ENCODE measurements around the gene TMEM143. TPM values are rescaled to one million over a fixed set of nuclear protein-coding genes. Genes with fewer than 3 reads are reported as not detected.

TMEM143 gene
- total RNA-seq (2021) (24.8 and 31.3 TPM in 2 replicates), Bru-seq, nascent RNA (percentile 53 among the genes with signal in this experiment), BruChase-seq, experiment 1, labeled RNA remaining after a 2-hour chase (percentile 53 among the genes with signal in this experiment), BruChase-seq, experiment 2, labeled RNA remaining after a 6-hour chase (percentile 55 among the genes with signal in this experiment)
- long read RNA-seq, transcript TMEM143-201 (8 exons, 2,560 nt), result major isoform, 20 of 46 reads
- long read RNA-seq, transcript TMEM143-203 (7 exons, 2,272 nt), result minor isoform, 5 of 46 reads
- long read RNA-seq, partial matches to known transcripts, result 6 of 46 reads
- long read RNA-seq, other reads (novel, unspliced or antisense), result 14 of 46 reads

DNA sequence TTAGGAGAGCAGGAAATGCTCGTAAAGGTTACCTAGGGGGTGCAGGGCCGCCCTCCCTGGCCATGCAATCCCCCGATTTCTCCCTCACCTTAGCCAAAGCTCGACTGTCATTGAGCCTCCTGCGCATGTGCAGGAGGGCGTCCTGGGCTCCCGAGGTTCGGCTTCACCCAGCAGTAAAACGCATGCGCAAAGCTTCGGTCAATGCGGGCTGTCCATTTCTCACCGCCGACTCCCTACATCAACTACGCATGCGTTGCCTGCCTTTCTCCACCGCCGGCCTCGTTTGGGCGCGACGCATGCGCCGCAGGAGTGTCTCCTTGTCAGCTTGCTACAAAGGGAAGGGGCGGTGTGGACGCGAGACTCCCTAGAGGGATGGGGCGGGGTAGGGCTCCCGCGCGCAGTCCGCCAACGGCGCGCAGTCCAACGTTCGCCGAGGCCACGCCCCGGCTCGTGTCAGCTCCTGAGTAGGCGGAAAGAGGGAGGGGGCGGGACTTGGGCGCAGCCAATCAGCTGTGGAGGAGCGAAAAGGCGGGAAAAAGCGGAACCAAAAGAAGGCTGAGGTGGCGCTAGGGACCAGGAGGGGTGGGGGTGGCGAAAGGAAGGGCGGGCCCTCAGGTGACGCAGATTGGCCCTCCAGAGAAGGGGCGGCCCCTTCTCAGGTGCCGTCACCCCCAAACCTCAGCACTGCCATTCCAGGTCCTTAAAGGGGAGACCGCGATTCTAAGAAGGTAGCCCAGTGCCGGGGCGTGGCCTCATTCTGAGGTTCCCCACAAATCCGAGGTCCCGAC lies at the start of gene TMEM143, which contains the start of gene SYNGR4:
Gene TMEM143 (minus strand): TSS at position 131 of the 788 bp plus-strand sequence. CDS start 20 bp downstream, at position 111.
Gene SYNGR4 (plus strand): TSS at position 558 of the 788 bp plus-strand sequence. CDS start 1,476 bp downstream, outside the sequence.
- peak within 1 kb of the TSS; percentile 89 for H2AFZ ChIP-seq
- POLR2A ChIA-PET (ENCODE audit: unreplicated experiment), result interaction anchor here (0.6 to 2.7 kb wide), 17 partner anchors 27 to 1123 kb away, joined by 3 to 28 read pairs (median 6); partner anchors contain the start of genes DHX34, KDELR1 and SPHK2
- intact Hi-C loops (cut with micrococcal nuclease; ENCODE audit: unreplicated experiment), result loop anchor here (1.0 to 5.0 kb wide), 2 partner anchors 27 to 42 kb away; partner anchors contain the start of gene KDELR1
- H3K27ac ChIP-seq, result peak within 1 kb of the TSS; percentile 63
- no peaks in the 10 kb centered on the region for H3K9me2 ChIP-seq (ENCODE audit: insufficient read depth)
- peak within 1 kb of the TSS; percentile 72 for H3K4me3 ChIP-seq
- H3K9me3 ChIP-seq (ENCODE audit: insufficient read depth, low read depth), result no peaks in the 10 kb centered on the region
- peaks cover 25% of the 10 kb centered on the region; the same call in 1 of the 2 replicates for H3F3A ChIP-seq (ENCODE audit: insufficient read depth, low read depth)
- TF ChIP-seq EZH2 (IDR thresholded peaks at IDR 0.05; ENCODE audit: low read depth), result no peak
- TF ChIP-seq, protein P1, sequence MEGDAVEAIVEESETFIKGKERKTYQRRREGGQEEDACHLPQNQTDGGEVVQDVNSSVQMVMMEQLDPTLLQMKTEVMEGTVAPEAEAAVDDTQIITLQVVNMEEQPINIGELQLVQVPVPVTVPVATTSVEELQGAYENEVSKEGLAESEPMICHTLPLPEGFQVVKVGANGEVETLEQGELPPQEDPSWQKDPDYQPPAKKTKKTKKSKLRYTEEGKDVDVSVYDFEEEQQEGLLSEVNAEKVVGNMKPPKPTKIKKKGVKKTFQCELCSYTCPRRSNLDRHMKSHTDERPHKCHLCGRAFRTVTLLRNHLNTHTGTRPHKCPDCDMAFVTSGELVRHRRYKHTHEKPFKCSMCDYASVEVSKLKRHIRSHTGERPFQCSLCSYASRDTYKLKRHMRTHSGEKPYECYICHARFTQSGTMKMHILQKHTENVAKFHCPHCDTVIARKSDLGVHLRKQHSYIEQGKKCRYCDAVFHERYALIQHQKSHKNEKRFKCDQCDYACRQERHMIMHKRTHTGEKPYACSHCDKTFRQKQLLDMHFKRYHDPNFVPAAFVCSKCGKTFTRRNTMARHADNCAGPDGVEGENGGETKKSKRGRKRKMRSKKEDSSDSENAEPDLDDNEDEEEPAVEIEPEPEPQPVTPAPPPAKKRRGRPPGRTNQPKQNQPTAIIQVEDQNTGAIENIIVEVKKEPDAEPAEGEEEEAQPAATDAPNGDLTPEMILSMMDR (conservative IDR thresholded peaks at IDR 0.05), result no peak
- no peaks in the 10 kb centered on the region for H4K20me1 ChIP-seq (ENCODE audit: insufficient read depth)
- CTCF ChIA-PET, result interaction anchor here (0.5 to 1.8 kb wide), 8 partner anchors 13 to 124 kb away, joined by 3 to 14 read pairs (median 4); a partner anchor contains a TSS
- no peaks in the 10 kb centered on the region for H3K79me2 ChIP-seq (ENCODE audit: low read depth)
- H3K36me3 ChIP-seq (ENCODE audit: low read depth), result no peaks in the 10 kb centered on the region
- peak within 1 kb of the TSS; percentile 93 for H3K4me2 ChIP-seq
- BruUV-seq (replicated peaks), result no TSS peak
- no peaks in the 10 kb centered on the region for H3K27me3 ChIP-seq (ENCODE audit: insufficient read depth, low read depth)
- peak; percentile 99 to 100 for DNase-seq
- peaks cover 7% of the 10 kb centered on the region for H3K4me1 ChIP-seq (replicated peaks; ENCODE audit: insufficient read depth)

DNA sequence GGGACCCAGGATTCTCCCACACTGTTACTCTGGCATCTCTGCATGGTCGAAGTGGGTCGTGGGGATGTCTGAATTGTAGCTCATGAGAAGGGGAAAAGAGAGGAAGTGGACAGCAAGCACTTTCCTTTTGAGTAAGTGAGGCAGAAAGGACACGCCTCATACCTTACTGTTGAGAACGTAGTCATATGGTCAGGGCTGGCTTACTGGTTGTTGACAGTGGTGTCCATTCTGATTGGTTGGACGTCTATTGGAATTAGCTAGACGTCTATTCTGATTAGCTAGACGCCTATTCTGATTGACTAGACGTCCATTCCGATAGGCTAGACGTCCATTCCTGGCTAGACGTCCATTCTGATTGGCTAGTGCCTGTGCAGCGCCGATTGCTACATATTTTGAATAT lies 42.1 kb upstream of the TMEM143 start:
- H3K4me3 ChIP-seq, result no peak overlapping the region
- no peak for TF ChIP-seq EZH2 (IDR thresholded peaks at IDR 0.05; ENCODE audit: low read depth)
- TF ChIP-seq, protein P1 (conservative IDR thresholded peaks at IDR 0.05), result no peak
- peaks cover 9% of the 10 kb centered on the region for H3K4me1 ChIP-seq (replicated peaks; ENCODE audit: insufficient read depth)
- H3K9me3 ChIP-seq (ENCODE audit: insufficient read depth, low read depth), result no peaks in the 10 kb centered on the region
- H3K79me2 ChIP-seq (ENCODE audit: low read depth), result peaks cover 80% of the 10 kb centered on the region
- no peaks in the 10 kb centered on the region for H3K36me3 ChIP-seq (ENCODE audit: low read depth)
- H3K27ac ChIP-seq, result no peak overlapping the region
- peaks cover 10% of the 10 kb centered on the region; the same call in 1 of the 2 replicates for H3F3A ChIP-seq (ENCODE audit: insufficient read depth, low read depth)
- intact Hi-C loops (cut with micrococcal nuclease; ENCODE audit: unreplicated experiment), result no loop called here
- ChIA-PET CTCF (no interaction called here), POLR2A (ENCODE audit: unreplicated experiment) (no interaction called here)
- DNase-seq, result peak in 1 of 2 experiments; percentile 51
- no TSS peak for BruUV-seq (replicated peaks)
- H3K9me2 ChIP-seq (ENCODE audit: insufficient read depth), result no peaks in the 10 kb centered on the region
- H4K20me1 ChIP-seq (ENCODE audit: insufficient read depth), result peaks cover 54% of the 10 kb centered on the region
- no peak overlapping the region; the same call in 1 of the 2 replicates for H3K4me2 ChIP-seq
- no peak overlapping the region for H2AFZ ChIP-seq
- H3K27me3 ChIP-seq (ENCODE audit: insufficient read depth, low read depth), result no peaks in the 10 kb centered on the region

DNA sequence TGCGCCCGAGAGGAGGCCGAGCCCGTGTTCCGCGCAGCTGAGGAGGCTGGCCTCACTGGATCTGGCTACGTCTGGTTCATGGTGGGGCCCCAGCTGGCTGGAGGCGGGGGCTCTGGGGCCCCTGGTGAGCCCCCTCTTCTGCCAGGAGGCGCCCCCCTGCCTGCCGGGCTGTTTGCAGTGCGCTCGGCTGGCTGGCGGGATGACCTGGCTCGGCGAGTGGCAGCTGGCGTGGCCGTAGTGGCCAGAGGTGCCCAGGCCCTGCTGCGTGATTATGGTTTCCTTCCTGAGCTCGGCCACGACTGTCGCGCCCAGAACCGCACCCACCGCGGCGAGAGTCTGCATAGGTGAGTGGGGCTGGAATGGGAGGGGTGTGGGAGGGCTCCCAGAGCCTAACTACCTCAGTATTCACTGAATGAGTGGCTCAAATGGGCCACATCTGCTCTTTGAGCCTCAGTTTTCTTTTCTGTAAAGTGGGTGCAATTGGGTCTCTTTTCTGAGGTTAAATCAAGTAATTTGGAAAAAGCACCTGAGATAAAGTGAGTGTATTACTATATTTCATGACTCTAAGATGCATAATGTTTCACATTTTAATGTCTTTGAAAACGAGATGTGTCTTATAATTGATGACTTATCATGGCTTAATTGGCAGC lies 41.4 kb upstream of the TMEM143 start:
- H3K4me3 ChIP-seq, result no peak overlapping the region
- peaks cover 87% of the 10 kb centered on the region for H3K79me2 ChIP-seq (ENCODE audit: low read depth)
- BruUV-seq (replicated peaks), result no TSS peak
- CTCF ChIA-PET, result no interaction called here
- no peaks in the 10 kb centered on the region for H3K27me3 ChIP-seq (ENCODE audit: insufficient read depth, low read depth)
- H3F3A ChIP-seq (ENCODE audit: insufficient read depth, low read depth), result peaks cover 17% of the 10 kb centered on the region; the same call in 1 of the 2 replicates
- no peak overlapping the region; the same call in 1 of the 2 replicates for H3K4me2 ChIP-seq
- H3K36me3 ChIP-seq (ENCODE audit: low read depth), result no peaks in the 10 kb centered on the region
- POLR2A ChIA-PET (ENCODE audit: unreplicated experiment), result no interaction called here
- H3K9me3 ChIP-seq (ENCODE audit: insufficient read depth, low read depth), result no peaks in the 10 kb centered on the region
- no peak overlapping the region for H2AFZ ChIP-seq
- no peak overlapping the region for H3K27ac ChIP-seq
- DNase-seq, result no peak
- intact Hi-C loops (cut with micrococcal nuclease; ENCODE audit: unreplicated experiment), result no loop called here
- peaks cover 15% of the 10 kb centered on the region for H3K4me1 ChIP-seq (replicated peaks; ENCODE audit: insufficient read depth)
- no peak for TF ChIP-seq EZH2 (IDR thresholded peaks at IDR 0.05; ENCODE audit: low read depth)
- TF ChIP-seq, protein P1 (conservative IDR thresholded peaks at IDR 0.05), result no peak
- peaks cover 61% of the 10 kb centered on the region for H4K20me1 ChIP-seq (ENCODE audit: insufficient read depth)
- no peaks in the 10 kb centered on the region for H3K9me2 ChIP-seq (ENCODE audit: insufficient read depth)
